Thymus (tissue), 11 donors: ENCODE results near the gene CEACAM16. TPM values are rescaled to one million over a fixed set of nuclear protein-coding genes. Genes with fewer than 3 reads are reported as not detected.
"Not testable (repeated sequence)": the region's sequence is repeated elsewhere in the genome, so short reads cannot be mapped to it uniquely, and the experiment has no call there.

ENCODE experiments used
- DNase-seq, 9 donors: peaks; one replicate each; pipeline ENCODE4 v3.0.0-alpha.2; 2013; ENCODE audit warnings: low spot score in 9 of 9, low read depth in 6 of 9, missing footprints in 1 of 9
- H3K27ac ChIP-seq, 2 donors: one replicate each; pipeline ENCODE4 v1.5.1; 2013; ENCODE audit warnings: control low read depth in 1 of 2, low read depth in 1 of 2, low read length in 1 of 2, mild to moderate bottlenecking in 1 of 2, moderate library complexity in 1 of 2
- H3K27me3 ChIP-seq, 2 donors: one replicate each; pipeline ENCODE4 v1.5.1; 2013; ENCODE audit warnings: low read length in 1 of 2; ENCODE audit not compliant: control insufficient read depth in 2 of 2, insufficient read depth in 1 of 2
- H3K36me3 ChIP-seq, 2 donors: one replicate each; pipeline ENCODE4 v1.5.1; 2013; ENCODE audit warnings: low read length in 1 of 2, mild to moderate bottlenecking in 1 of 2, moderate library complexity in 1 of 2; ENCODE audit not compliant: control insufficient read depth in 2 of 2, insufficient read depth in 2 of 2
- H3K4me1 ChIP-seq, 2 donors: one replicate each; pipeline ENCODE4 v1.5.1; 2013; ENCODE audit warnings: low read length in 2 of 2; ENCODE audit not compliant: control insufficient read depth in 2 of 2, insufficient read depth in 2 of 2
- H3K4me3 ChIP-seq, 2 donors: one replicate each; pipeline ENCODE4 v1.5.1; 2013; ENCODE audit warnings: low read length in 2 of 2, control low read depth in 1 of 2, mild to moderate bottlenecking in 1 of 2
- H3K9me3 ChIP-seq, 2 donors: one replicate each; pipeline ENCODE4 v1.5.1; 2013; ENCODE audit warnings: low read length in 1 of 2, mild to moderate bottlenecking in 1 of 2; ENCODE audit not compliant: control insufficient read depth in 2 of 2, insufficient read depth in 1 of 2
- WGBS: extraction: QIAGEN DNeasy Blood & Tissue Kit; methylation state at CpG from one replicate; pipeline ENCODE4 v1.1.7; 2013; 5-methylcytosine and 5-hydroxymethylcytosine counted together
- polyA plus RNA-seq: library from polyadenylated mRNA; stranded (reverse); fragments of 200-250 nt; gene quantifications from one replicate; pipeline ENCODE4 v1.2.3, GENCODE V29; 2013
- total RNA-seq: library from RNA; stranded (reverse); fragments of 120-200 nt; gene quantifications from one replicate; pipeline ENCODE4 v1.2.4, GENCODE V29; 2013
- donor health status: healthy.

Gene CEACAM16
- total and polyA plus RNA-seq, 2 donors, result 0.09 to 0.24 TPM

GRCh38 chr19:44661904-44662303 lies 37.0 kb upstream of the CEACAM16 start:
- Histone ChIP-seq H3K4me3 (no peak overlapping the region), H3K27ac (no peak overlapping the region), H3K9me3 (no peaks in the 10 kb centered on the region), H3K27me3 (no peaks in the 10 kb centered on the region), H3K4me1 (peaks cover 13 to 32% of the 10 kb centered on the region in 2 donors), H3K36me3 (peaks cover 0 to 4% of the 10 kb centered on the region in 2 donors)
- DNase-seq, result peak in 1 of 9 donors; percentile 46
- WGBS, result 70% methylated on average over 7 of the region's 7 CpGs

DNA sequence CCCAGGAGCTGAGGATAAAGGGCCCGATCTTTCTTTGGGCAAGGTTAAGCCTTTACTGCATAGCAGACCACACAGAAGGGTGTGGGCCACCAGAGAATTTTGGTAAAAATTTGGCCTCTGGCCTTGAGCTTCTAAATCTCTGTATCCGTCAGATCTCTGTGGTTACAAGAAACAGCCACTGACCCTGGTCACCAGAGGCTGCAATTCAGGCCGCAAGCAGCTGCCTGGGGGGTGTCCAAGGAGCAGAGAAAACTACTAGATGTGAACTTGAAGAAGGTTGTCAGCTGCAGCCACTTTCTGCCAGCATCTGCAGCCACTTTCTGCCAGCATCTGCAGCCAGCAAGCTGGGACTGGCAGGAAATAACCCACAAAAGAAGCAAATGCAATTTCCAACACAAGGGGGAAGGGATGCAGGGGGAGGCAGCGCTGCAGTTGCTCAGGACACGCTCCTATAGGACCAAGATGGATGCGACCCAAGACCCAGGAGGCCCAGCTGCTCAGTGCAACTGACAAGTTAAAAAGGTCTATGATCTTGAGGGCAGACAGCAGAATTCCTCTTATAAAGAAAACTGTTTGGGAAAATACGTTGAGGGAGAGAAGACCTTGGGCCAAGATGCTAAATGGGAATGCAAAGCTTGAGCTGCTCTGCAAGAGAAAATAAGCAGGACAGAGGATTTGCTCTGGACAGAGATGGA lies 36.1 kb upstream of the CEACAM16 start:
- 94% methylated on average over 7 of the region's 7 CpGs for WGBS
- peaks cover 0 to 4% of the 10 kb centered on the region in 2 donors for H3K36me3 ChIP-seq
- peaks cover 13 to 23% of the 10 kb centered on the region in 2 donors for H3K4me1 ChIP-seq
- H3K27ac ChIP-seq, result peak overlapping the region in 1 of 2 donors; percentile 14
- peak in 1 of 9 donors; percentile 50 for DNase-seq
- H3K9me3 ChIP-seq, result no peaks in the 10 kb centered on the region
- H3K27me3 ChIP-seq, result no peaks in the 10 kb centered on the region
- no peak overlapping the region for H3K4me3 ChIP-seq

DNA sequence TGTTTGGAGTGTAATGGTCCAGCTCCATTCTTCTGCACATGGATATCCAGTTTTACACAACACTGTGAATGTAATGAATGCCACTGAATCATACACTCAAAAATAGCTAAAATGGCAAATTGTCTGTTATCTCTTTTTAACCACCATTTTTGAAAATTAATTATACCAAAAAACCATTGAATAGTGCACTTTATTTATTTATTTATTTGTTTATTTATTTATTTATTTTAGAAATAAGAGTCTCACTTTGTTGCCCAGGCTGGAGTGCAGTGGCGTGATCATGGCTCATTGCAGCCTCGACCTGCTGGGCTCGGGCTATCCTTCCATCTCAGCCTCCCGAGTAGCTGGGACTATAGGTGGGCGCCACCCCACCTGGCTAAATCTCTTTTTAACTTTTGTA lies 35.0 kb upstream of the CEACAM16 start:
- Histone ChIP-seq H3K9me3 (no peaks in the 10 kb centered on the region), H3K27me3 (no peaks in the 10 kb centered on the region), H3K4me1 (peaks cover 13 to 23% of the 10 kb centered on the region in 2 donors), H3K27ac (no peak overlapping the region), H3K4me3 (no peak overlapping the region), H3K36me3 (no peaks in the 10 kb centered on the region)
- no peak for DNase-seq
- WGBS, result 98% methylated on average over 5 of the region's 5 CpGs

DNA sequence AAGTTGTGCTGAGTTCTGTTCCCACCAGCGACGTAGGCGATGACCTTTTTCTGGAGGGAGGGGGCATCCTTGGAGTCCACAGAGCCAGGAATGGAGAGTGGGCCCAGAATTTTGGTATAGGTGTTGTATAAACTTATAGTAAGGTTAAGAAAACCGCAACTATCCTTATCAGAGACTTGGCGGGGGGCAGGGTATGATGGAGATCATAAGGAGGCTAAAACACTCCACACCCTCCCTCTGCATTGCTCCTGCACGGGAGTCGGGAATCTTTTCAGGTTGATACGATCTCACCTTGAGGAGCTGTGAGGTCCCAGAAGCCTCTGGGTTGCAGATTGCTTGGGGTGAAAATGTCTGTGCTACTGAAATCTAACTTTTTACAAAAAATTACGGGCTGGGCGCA lies 34.0 kb upstream of the CEACAM16 start:
- no peak overlapping the region for H3K4me3 ChIP-seq
- H3K27ac ChIP-seq, result no peak overlapping the region
- H3K4me1 ChIP-seq, result peaks cover 13 to 23% of the 10 kb centered on the region in 2 donors
- WGBS, result 96% methylated on average over 10 of the region's 10 CpGs
- DNase-seq, result no peak
- no peaks in the 10 kb centered on the region for H3K27me3 ChIP-seq
- no peaks in the 10 kb centered on the region for H3K9me3 ChIP-seq
- H3K36me3 ChIP-seq, result no peaks in the 10 kb centered on the region

GRCh38 chr19:44666852-44667556 lies 31.9 kb upstream of the CEACAM16 start:
- WGBS, result 96% methylated on average over 7 of the region's 7 CpGs
- DNase-seq, result no peak
- H3K4me3 ChIP-seq, result no peak overlapping the region
- H3K27ac ChIP-seq, result no peak overlapping the region
- H3K9me3 ChIP-seq, result no peaks in the 10 kb centered on the region
- peaks cover 10 to 16% of the 10 kb centered on the region in 2 donors for H3K4me1 ChIP-seq
- no peaks in the 10 kb centered on the region for H3K36me3 ChIP-seq
- no peaks in the 10 kb centered on the region for H3K27me3 ChIP-seq

GRCh38 chr19:44668985-44669764 lies 29.8 kb upstream of the CEACAM16 start:
- Histone ChIP-seq H3K9me3 (no peaks in the 10 kb centered on the region), H3K36me3 (no peaks in the 10 kb centered on the region), H3K27me3 (no peaks in the 10 kb centered on the region), H3K27ac (no peak overlapping the region), H3K4me1 (no peaks in the 10 kb centered on the region), H3K4me3 (no peak overlapping the region)
- DNase-seq, result no peak
- 93% methylated on average over 2 of the region's 2 CpGs for WGBS

DNA sequence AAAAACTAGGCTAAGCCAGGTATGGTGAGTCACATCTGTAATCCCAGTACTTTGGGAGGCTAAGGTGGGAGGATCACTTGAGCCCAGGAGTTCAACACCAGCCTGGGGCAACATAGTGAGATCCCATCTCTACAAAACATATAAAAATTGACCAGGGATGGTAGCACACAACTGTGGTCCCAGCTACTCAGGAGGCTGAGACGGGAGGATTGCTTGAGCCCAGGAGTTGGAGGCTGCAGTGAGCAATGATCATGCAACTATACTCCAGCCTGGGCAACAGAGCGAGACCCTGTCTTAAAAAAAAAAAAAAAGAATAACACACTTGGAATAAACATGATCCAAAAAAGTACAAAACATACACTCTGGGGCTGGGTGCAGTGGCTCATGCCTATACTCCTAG lies 28.9 kb upstream of the CEACAM16 start:
- not testable (repeated sequence) for H3K27me3 ChIP-seq, H3K9me3 ChIP-seq, H3K36me3 ChIP-seq, DNase-seq, H3K27ac ChIP-seq, H3K4me1 ChIP-seq, H3K4me3 ChIP-seq
- WGBS, result 98% methylated on average over 2 of the region's 2 CpGs

DNA sequence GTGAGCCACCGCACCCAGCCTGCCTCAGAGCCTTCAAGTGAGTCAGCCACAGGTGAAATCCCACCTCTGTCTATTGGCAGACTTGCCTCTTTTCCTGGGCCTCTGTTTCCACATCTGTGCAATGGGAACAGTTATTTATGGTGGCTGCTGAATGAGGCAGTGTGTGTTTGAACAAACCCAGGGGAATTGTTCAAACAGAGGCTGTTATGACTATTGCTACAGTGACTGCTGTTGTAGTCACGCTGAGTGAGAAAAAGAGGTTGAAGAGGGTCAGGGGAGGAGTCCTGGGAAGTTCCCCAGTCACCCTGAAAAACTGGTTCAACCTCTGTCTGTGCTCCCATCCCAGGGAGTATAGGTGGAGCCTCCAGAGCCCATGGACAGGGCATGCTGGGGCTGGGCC lies 27.6 kb upstream of the CEACAM16 start, which contains the start of gene CEACAM19:
Gene CEACAM19 (plus strand): TSS at position 83 of the 400 bp plus-strand sequence. CDS start 450 bp downstream, outside the sequence.
- H3K27me3 ChIP-seq, result no peaks in the 10 kb centered on the region
- no peak within 1 kb of the TSS for H3K4me3 ChIP-seq
- H3K4me1 ChIP-seq, result no peaks in the 10 kb centered on the region
- H3K9me3 ChIP-seq, result no peaks in the 10 kb centered on the region
- no peak within 1 kb of the TSS for H3K27ac ChIP-seq
- no peak for DNase-seq
- 93% methylated on average over 2 of the region's 2 CpGs for WGBS
- H3K36me3 ChIP-seq, result no peaks in the 10 kb centered on the region

- H3K9me3 ChIP-seq, result no peaks in the 10 kb centered on the region
- H3K4me1 ChIP-seq, result no peaks in the 10 kb centered on the region
- no peak for DNase-seq
- no peak overlapping the region for H3K4me3 ChIP-seq
- peaks cover 0 to 2% of the 10 kb centered on the region in 2 donors for H3K27me3 ChIP-seq
- H3K36me3 ChIP-seq, result no peaks in the 10 kb centered on the region
- 93% methylated on average over 1 of the region's 1 CpG for WGBS
- no peak overlapping the region for H3K27ac ChIP-seq
Observed at GRCh38 chr19:44672226-44672625, 26.7 kb upstream of the CEACAM16 start.
